GM18868 (cell line): Measurements from ENCODE around the gene JAKMIP1.

Experiments
- ATAC-seq: cut with Tn5 transposase; IDR thresholded peaks from one replicate; pipeline ENCODE4 v1.9.1; 2021; ENCODE audit warnings: mild to moderate bottlenecking, moderate library complexity; ENCODE audit not compliant: unreplicated experiment

Gene JAKMIP1

GRCh38 chr4:6106156-6106555 lies 94.2 kb downstream of the JAKMIP1 start:
- no peak for ATAC-seq

- no peak for ATAC-seq
Measured at GRCh38 chr4:6105311-6105911, 94.9 kb downstream of the JAKMIP1 start.

- ATAC-seq = no peak
Measured at GRCh38 chr4:6104541-6105130, 95.7 kb downstream of the JAKMIP1 start.

GRCh38 chr4:6097581-6097980 lies 102.8 kb downstream of the JAKMIP1 start:
- ATAC-seq = no peak

GRCh38 chr4:6095897-6096296 lies 104.5 kb downstream of the JAKMIP1 start:
- ATAC-seq = no peak

GRCh38 chr4:6095023-6095752 lies 105.2 kb downstream of the JAKMIP1 start:
- no peak for ATAC-seq

- no peak for ATAC-seq
Measured at GRCh38 chr4:6093671-6094070, 106.7 kb downstream of the JAKMIP1 start.

DNA sequence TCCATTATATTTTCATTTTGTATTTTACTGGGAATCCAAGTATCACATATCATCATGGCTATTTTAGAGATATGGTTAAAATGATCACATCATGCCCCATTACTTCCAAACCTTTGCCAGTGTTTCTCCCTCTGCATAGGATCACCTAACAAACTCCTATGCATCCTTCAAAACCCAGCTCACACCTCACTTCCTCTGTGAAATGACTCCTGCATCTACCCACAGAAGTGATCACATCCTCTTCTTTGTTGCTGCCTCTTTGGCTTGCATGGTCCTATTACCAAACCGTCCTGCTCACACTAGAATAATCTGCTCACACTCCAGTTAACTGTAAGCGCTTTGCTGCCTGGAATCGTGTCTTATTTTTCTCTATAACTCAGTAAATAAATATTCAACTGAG lies 107.4 kb downstream of the JAKMIP1 start:
- ATAC-seq = no peak

DNA sequence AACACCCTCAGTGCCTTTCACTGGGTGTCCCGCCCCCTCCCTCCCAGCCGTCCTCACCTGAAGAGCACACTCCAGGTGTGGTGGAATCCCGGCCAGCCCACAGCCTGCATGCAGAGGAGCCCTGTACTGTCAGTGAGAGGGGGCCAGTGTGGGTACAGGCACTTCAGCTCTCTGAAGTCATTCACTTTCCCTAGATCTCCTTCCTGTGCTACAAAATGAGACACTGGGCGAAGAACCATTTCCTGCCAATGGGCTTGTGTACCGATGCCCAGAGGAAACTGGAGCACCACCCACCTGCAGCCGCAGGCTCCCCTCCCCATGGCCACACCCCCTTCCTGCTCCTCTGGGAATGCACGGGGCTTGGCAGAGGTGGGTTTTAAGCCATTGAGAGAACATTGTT lies 108.2 kb downstream of the JAKMIP1 start:
- no peak for ATAC-seq

GRCh38 chr4:6090931-6091330 lies 109.4 kb downstream of the JAKMIP1 start:
- no peak for ATAC-seq

DNA sequence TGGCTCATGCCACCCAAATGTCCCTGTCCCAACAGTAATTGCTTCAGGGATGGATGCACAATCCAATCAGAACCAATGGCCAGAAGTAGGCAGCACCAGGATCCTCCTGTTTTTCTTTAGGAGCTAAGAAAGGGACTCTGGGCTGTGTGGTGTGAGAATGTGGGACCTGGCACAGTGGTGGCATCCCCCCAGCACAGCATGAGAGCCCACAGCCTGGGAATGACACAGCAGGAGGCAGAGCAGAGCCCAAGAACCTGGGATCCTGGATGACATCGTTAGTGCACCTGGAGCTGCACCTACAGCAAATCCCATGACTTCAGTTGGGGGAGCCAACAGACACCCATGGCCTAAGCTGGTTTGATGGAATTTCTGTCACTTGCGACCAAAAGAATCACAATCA lies 111.4 kb downstream of the JAKMIP1 start:
- no peak for ATAC-seq

- no peak for ATAC-seq
Measured at GRCh38 chr4:6087669-6088341, 112.5 kb downstream of the JAKMIP1 start.

DNA sequence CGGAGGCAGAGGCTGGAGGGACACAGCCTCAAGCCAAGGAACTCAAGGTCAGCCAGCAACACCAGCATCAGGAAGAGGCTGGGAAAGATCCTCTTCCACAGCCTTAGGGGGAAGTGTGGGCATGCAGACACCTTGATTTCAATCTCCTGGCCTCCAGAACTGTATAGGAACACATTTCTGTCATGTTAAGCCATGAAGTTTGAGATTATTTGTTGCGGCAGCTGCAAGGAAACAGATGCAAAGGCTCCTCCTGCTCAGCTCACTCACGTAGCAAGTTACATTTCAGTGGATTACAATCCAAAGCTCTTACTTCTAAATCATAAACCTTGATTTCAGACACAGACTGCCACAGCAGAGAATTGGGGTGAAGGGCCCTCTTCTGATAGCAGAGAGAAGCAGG lies 113.5 kb downstream of the JAKMIP1 start:
- no peak for ATAC-seq

GRCh38 chr4:6085691-6086628 lies 114.4 kb downstream of the JAKMIP1 start:
- no peak for ATAC-seq

DNA sequence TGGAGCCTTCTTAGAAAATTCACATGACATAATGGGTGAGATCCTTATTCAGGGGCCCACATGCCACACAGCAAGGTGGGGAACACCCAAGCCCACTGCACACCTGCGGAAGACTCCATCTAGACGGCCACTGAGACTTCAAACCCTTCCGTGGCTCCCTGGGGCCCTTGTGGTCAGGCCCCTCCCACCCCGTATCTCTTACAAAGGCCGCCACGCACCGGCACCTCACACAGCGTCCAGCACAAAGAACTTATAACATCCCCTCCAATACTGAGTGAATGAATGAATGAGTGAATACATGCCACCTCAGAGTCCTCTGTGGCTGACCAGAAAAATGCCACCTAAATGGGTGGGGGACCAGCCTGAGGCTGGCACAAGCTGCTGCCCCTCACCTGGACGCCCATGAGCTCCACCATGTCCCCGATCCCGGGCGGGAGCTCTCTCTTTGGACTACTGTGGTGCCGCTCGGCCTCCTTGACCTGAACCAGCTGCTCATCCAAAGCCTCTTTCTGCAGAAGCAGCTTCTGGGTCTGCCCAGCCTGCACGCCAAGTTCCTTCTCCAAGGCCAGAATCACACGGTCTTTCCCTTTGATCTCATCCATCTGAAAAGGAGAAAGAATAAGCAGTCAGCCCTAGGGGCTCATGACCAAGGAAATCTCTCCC lies 115.2 kb downstream of the JAKMIP1 start:
- no peak for ATAC-seq

DNA sequence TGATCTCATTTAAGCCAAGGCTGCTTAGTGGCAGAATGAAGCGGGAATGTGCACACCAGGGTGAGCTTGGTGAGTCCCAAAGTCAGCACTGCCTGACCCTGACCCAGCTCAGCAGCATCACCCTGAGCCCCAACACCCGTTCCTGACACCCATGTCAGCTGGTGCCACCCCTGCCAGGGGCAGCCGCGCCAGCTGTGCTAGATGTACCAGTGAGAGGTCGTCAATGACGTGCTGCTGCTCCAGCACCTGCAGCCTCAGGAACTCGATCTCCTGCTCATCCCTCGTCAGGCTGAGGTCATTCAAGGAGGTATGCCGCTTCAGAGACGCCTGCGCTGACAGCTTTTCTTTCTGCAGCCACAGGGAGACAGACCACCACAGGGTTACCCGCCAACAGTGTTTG lies 120.4 kb downstream of the JAKMIP1 start:
- ATAC-seq = no peak

GRCh38 chr4:6078560-6078959 lies 121.8 kb downstream of the JAKMIP1 start:
- ATAC-seq = no peak

GRCh38 chr4:6076391-6076790 lies 124.0 kb downstream of the JAKMIP1 start:
- no peak for ATAC-seq

- ATAC-seq = no peak
Measured at GRCh38 chr4:6074758-6075157, 125.6 kb downstream of the JAKMIP1 start.
